Measurements from ENCODE around the gene CST3. TPM values are rescaled to one million over a fixed set of nuclear protein-coding genes. Genes with fewer than 3 reads are reported as not detected.

CST3 gene
- total and polyA plus RNA-seq, 2 of the 8 experiments (the other 6 are each of a cell fraction or from before 2014, with no cell fraction given), result 53.2 to 184 TPM

GRCh38 chr20:23624324-23624691 is 13.4 kb downstream of the CST3 start (continued):
- TF ChIP-seq EZH2 (IDR thresholded peaks at IDR 0.05; ENCODE audit: low read depth, low read length, severe bottlenecking) (no peak), EGR1 (IDR thresholded peaks at IDR 0.05; ENCODE audit: borderline replicate concordance, low read depth, low read length) (no peak), CTCF (IDR thresholded peaks at IDR 0.05; ENCODE audit: control extremely low read depth in 1 of 3, insufficient read depth in 1 of 3, low read depth in 1 of 3, low read length in 3 of 3) (no peak), TAF1 (IDR thresholded peaks at IDR 0.05; ENCODE audit: low read depth, low read length) (no peak), SP2 (IDR thresholded peaks at IDR 0.05; ENCODE audit: low read length) (no peak), CBX8 (IDR thresholded peaks at IDR 0.05; ENCODE audit: borderline replicate concordance, low read depth, low read length) (no peak)

All from H1 (cell line).